H1 (cell line): ENCODE measurements around the gene SLC24A3. TPM values are rescaled to one million over a fixed set of nuclear protein-coding genes. Genes with fewer than 3 reads are reported as not detected.

Experiments used
- CTCF ChIA-PET: fragments of 300-600 bp; sonication (Branson Sonifier 250); formaldehyde crosslinking; loops from one replicate; lab custom pipeline; 2021; ENCODE audit not compliant: partially characterized antibody; lab: Charles Lee
- POLR2A ChIA-PET: fragments of 300-600 bp; sonication (Branson Sonifier 250); formaldehyde crosslinking; loops from one replicate; lab custom pipeline; 2021; ENCODE audit warnings: inconsistent platforms; ENCODE audit not compliant: partially characterized antibody; lab: Charles Lee
- DNase-seq, 2 experiments: peaks; one replicate each; pipeline versions ENCODE4 v3.0.0 to v3.0.0-alpha.2; 2010 to 2022; ENCODE audit warnings: low spot score in 2 of 2, low read depth in 1 of 2, mixed read lengths in 1 of 2
- FAIRE-seq: peaks from 2 replicates; lab custom pipeline; 2011; peaks lifted over from hg19 to GRCh38; lab: Jason Lieb, UNC
- H2AFZ ChIP-seq: 2 replicates; pipeline ENCODE4 v1.8.1; 2012; ENCODE audit warnings: low read length, inconsistent platforms
- H2AK5ac ChIP-seq: 2 replicates; pipeline ENCODE4 v1.6.1; 2013; ENCODE audit warnings: low read depth, low read length
- H2BK120ac ChIP-seq: replicated peaks from 2 replicates; pipeline ENCODE3; 2013; ENCODE audit warnings: low read depth, low read length, inconsistent platforms
- H2BK12ac ChIP-seq: 2 replicates; pipeline ENCODE4 v1.6.1; 2013; ENCODE audit warnings: low read depth, low read length
- H2BK15ac ChIP-seq: 2 replicates; pipeline ENCODE4 v1.6.1; 2013; ENCODE audit warnings: low read length
- H2BK20ac ChIP-seq: 2 replicates; pipeline ENCODE4 v1.6.1; 2013; ENCODE audit warnings: low read length
- H2BK5ac ChIP-seq: 2 replicates; pipeline ENCODE4 v1.6.1; 2013; ENCODE audit warnings: low read depth, low read length
- H3K14ac ChIP-seq: 2 replicates; pipeline ENCODE4 v1.6.1; 2013; ENCODE audit warnings: inconsistent platforms; ENCODE audit not compliant: insufficient read length
- H3K18ac ChIP-seq: 2 replicates; pipeline ENCODE4 v1.6.1; 2013; ENCODE audit warnings: low read length; ENCODE audit errors: extremely low read depth
- H3K23ac ChIP-seq: 2 replicates; pipeline ENCODE4 v1.6.1; 2013; ENCODE audit warnings: inconsistent platforms; ENCODE audit not compliant: insufficient read length
- H3K23me2 ChIP-seq: 2 replicates; pipeline ENCODE4 v1.6.1; 2013; ENCODE audit warnings: low read depth, low read length
- H3K27ac ChIP-seq: 2 replicates; pipeline ENCODE4 v1.6.1; 2011; ENCODE audit warnings: low read depth, low read length, inconsistent platforms
- H3K27me3 ChIP-seq, 4 experiments: replicated peaks in 1 of 4; 1 replicate in 1 of 4; 2 replicates in 3 of 4; pipeline versions ENCODE4 v1.6.1 to v1.8.1; 2011 to 2013; ENCODE audit warnings: low read length in 3 of 4, mild to moderate bottlenecking in 3 of 4, inconsistent platforms in 2 of 4, mixed read lengths in 2 of 4, moderate library complexity in 1 of 4; ENCODE audit not compliant: control insufficient read depth in 3 of 4, insufficient read depth in 3 of 4; ENCODE audit errors: extremely low read depth in 1 of 4
- H3K36me3 ChIP-seq, 4 experiments: 2 replicates each; pipeline versions ENCODE4 v1.6.1 to v1.8.1; 2011 to 2013; ENCODE audit warnings: mild to moderate bottlenecking in 4 of 4, low read length in 3 of 4, moderate library complexity in 2 of 4, control low read depth in 1 of 4, inconsistent platforms in 1 of 4; ENCODE audit not compliant: insufficient read depth in 4 of 4, control insufficient read depth in 2 of 4
- H3K4ac ChIP-seq: replicated peaks from 2 replicates; pipeline ENCODE3; 2013; ENCODE audit warnings: low read length, low read depth, mixed read lengths, inconsistent platforms; ENCODE audit not compliant: insufficient read length
- H3K4me1 ChIP-seq, 4 experiments: replicated peaks in 1 of 4; 1 replicate in 1 of 4; 2 replicates in 3 of 4; pipeline versions ENCODE4 v1.6.1 to v1.8.1; 2011 to 2013; ENCODE audit warnings: low read length in 3 of 4, inconsistent platforms in 2 of 4, mixed read lengths in 1 of 4; ENCODE audit not compliant: insufficient read depth in 4 of 4, control insufficient read depth in 3 of 4
- H3K4me2 ChIP-seq, 2 experiments: 2 replicates each; pipeline versions ENCODE4 v1.6.1 to v1.8.1; 2011 to 2013; ENCODE audit warnings: low read depth in 2 of 2, low read length in 2 of 2, control low read depth in 1 of 2, inconsistent platforms in 1 of 2, mild to moderate bottlenecking in 1 of 2; ENCODE audit not compliant: insufficient read depth in 1 of 2
- H3K4me3 ChIP-seq, 4 experiments: fragments of 200-600, 300-600 bp in 1 of 4; sonication (generic), shearing (Covaris generic), sonication (Bioruptor Twin) in 1 of 4; 2 replicates each; pipeline versions ENCODE4 v1.5.1 to v1.8.1; 2011 to 2016; ENCODE audit warnings: low read length in 4 of 4, low read depth in 3 of 4, control low read depth in 2 of 4, inconsistent platforms in 2 of 4, mild to moderate bottlenecking in 2 of 4, mixed read lengths in 1 of 4, moderate library complexity in 1 of 4; ENCODE audit not compliant: insufficient read depth in 2 of 4; ENCODE audit errors: extremely low read depth in 1 of 4
- H3K56ac ChIP-seq: replicated peaks from 2 replicates; pipeline ENCODE3; 2013; ENCODE audit warnings: low read depth, mild to moderate bottlenecking, mixed read lengths, low read length, inconsistent platforms; ENCODE audit not compliant: insufficient read length
- H3K79me1 ChIP-seq: 2 replicates; pipeline ENCODE4 v1.6.1; 2013; ENCODE audit warnings: low read depth, low read length, control low read depth
- H3K79me2 ChIP-seq, 2 experiments: 2 replicates each; pipeline versions ENCODE4 v1.6.1 to v1.8.1; 2012 to 2013; ENCODE audit warnings: low read length in 2 of 2, mild to moderate bottlenecking in 2 of 2, inconsistent platforms in 1 of 2; ENCODE audit not compliant: insufficient read depth in 2 of 2, control insufficient read depth in 1 of 2
- H3K9ac ChIP-seq, 4 experiments: replicated peaks in 1 of 4; 1 replicate in 1 of 4; 2 replicates in 3 of 4; pipeline versions ENCODE4 v1.6.1 to v1.8.1; 2011 to 2013; ENCODE audit warnings: low read depth in 3 of 4, low read length in 3 of 4, control low read depth in 2 of 4, mild to moderate bottlenecking in 2 of 4, moderate library complexity in 2 of 4, inconsistent platforms in 1 of 4; ENCODE audit errors: extremely low read depth in 1 of 4
- H3K9me3 ChIP-seq, 2 experiments: 2 replicates each; pipeline versions ENCODE4 v1.6.1 to v1.8.1; 2012 to 2013; ENCODE audit warnings: mild to moderate bottlenecking in 2 of 2, moderate library complexity in 2 of 2, control low read depth in 1 of 2, inconsistent platforms in 1 of 2, low read depth in 1 of 2, low read length in 1 of 2, mixed read lengths in 1 of 2; ENCODE audit not compliant: insufficient read depth in 2 of 2
- H4K20me1 ChIP-seq, 2 experiments: replicated peaks in 1 of 2; 2 replicates each; pipeline versions ENCODE3 to v1.8.1; 2011 to 2013; ENCODE audit warnings: inconsistent platforms in 2 of 2, low read length in 2 of 2, mild to moderate bottlenecking in 1 of 2; ENCODE audit not compliant: insufficient read depth in 2 of 2, control insufficient read depth in 1 of 2
- H4K5ac ChIP-seq: 2 replicates; pipeline ENCODE4 v1.6.1; 2013; ENCODE audit warnings: low read length, low read depth, mixed read lengths, inconsistent platforms; ENCODE audit not compliant: insufficient read length
- H4K8ac ChIP-seq: 2 replicates; pipeline ENCODE4 v1.8.0; 2013; ENCODE audit warnings: mild to moderate bottlenecking, moderate library complexity, low read length, inconsistent platforms; ENCODE audit not compliant: insufficient read depth; ENCODE audit errors: extremely low read depth
- H4K91ac ChIP-seq: replicated peaks from 2 replicates; pipeline ENCODE3; 2013; ENCODE audit warnings: low read length, mixed read lengths, inconsistent platforms; ENCODE audit not compliant: insufficient read length
- BCL11A ChIP-seq, 2 experiments: IDR thresholded peaks; one replicate each; pipeline ENCODE4 v1.6.1; 2011; ENCODE audit warnings: low read depth in 2 of 2, low read length in 2 of 2, mild to moderate bottlenecking in 2 of 2
- EGR1 ChIP-seq: IDR thresholded peaks from 2 replicates; pipeline ENCODE4 v1.6.1; 2011; ENCODE audit warnings: low read depth, low read length, borderline replicate concordance
- HDAC2 ChIP-seq, 2 experiments: fragments of 300-600 bp in 1 of 2; sonication (generic) in 1 of 2; IDR thresholded peaks; 2 replicates each; pipeline ENCODE4 v1.6.1; 2011 to 2012; ENCODE audit warnings: low read depth in 2 of 2, low read length in 2 of 2, mild to moderate bottlenecking in 2 of 2, moderate library complexity in 2 of 2, borderline replicate concordance in 1 of 2, inconsistent platforms in 1 of 2
- KDM5A ChIP-seq: fragments of 200-600 bp; IDR thresholded peaks from 2 replicates; pipeline ENCODE4 v1.7.1; 2012; ENCODE audit warnings: mild to moderate bottlenecking, low read length, inconsistent platforms, mixed read lengths
- POLR2A ChIP-seq, 2 experiments: IDR thresholded peaks; 1 replicate in 1 of 2; 2 replicates in 1 of 2; pipeline ENCODE4 v1.6.1; 2011; ENCODE audit warnings: low read depth in 2 of 2, low read length in 2 of 2, mild to moderate bottlenecking in 2 of 2; ENCODE audit errors: control extremely low read depth in 1 of 2
- RFX5 ChIP-seq: IDR thresholded peaks from 2 replicates; pipeline ENCODE4 v1.6.1; 2011; ENCODE audit warnings: low read depth, low read length, improper control_type of control experiment, borderline replicate concordance
- SP2 ChIP-seq: IDR thresholded peaks from 2 replicates; pipeline ENCODE4 v1.6.1; 2012; ENCODE audit warnings: mild to moderate bottlenecking, low read length, inconsistent platforms
- TAF1 ChIP-seq: IDR thresholded peaks from 2 replicates; pipeline ENCODE4 v1.6.1; 2011; ENCODE audit warnings: mild to moderate bottlenecking, low read depth, low read length
- WGBS, 2 experiments: shearing (Covaris generic) in 1 of 2; methylation state at CpG; one replicate each; pipeline versions ENCODE4 v1.1.6 to v1.1.7; 2013 to 2015; ENCODE audit warnings: low lambda C conversion rate in 2 of 2, mixed read lengths in 2 of 2, inconsistent platforms in 1 of 2, low coverage in 1 of 2, missing lambda C conversion rate in 1 of 2; ENCODE audit not compliant: insufficient replicate concordance in 2 of 2, insufficient coverage in 1 of 2, insufficient read length in 1 of 2; ENCODE audit errors: extremely low coverage in 1 of 2, missing lambda C conversion rate in 1 of 2; 5-methylcytosine and 5-hydroxymethylcytosine counted together
- polyA plus RNA-seq, 7 experiments: library from polyadenylated mRNA; depleted of rRNA in 3 of 7; stranded (reverse) in 5 of 7; unstranded in 2 of 7; fragments of >200 nt in 5 of 7; fragments of 200-250 nt in 2 of 7; gene quantifications; 1 replicate in 5 of 7; 2 replicates in 1 of 7; 4 replicates in 1 of 7; pipeline versions ENCODE4 v1.2.1 to v1.2.3, GENCODE V29; 2011 to 2013; ENCODE audit warnings: missing spikeins in 2 of 7, mixed read lengths in 2 of 7
- total RNA-seq: library from RNA; stranded (reverse); fragmentation: NEBNext Ultra II Directional; extraction: Animal tissue kit (Norgen Biotek cat#: 25700); gene quantifications from 2 replicates; pipeline ENCODE4 v1.2.1, GENCODE V29; 2021

The SLC24A3 gene
- total and polyA plus RNA-seq, 2 of the 8 experiments (the other 6 are each of a cell fraction or from before 2014, with no cell fraction given): 4.5 to 6.3 TPM

DNA sequence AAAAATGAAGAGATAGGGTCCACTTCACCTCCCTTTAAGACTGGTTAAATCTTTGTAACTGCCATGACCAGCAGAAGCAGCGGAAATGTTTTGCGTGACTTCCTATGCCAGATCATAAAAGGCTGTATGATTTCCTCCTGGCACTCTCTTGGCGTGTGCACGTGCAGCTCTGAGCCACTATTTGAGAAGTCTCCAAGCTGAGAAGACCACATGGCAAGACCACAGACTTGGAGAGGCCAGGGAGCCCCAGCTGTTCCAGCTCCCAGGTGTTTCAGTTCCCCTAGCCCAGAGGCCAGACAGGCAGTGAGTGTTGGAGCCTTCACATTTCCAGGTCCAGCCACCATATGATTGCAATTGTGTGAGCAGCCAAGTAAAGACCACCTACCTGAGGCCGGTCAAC lies 286.3 kb downstream of the SLC24A3 start:
- no peaks in the 10 kb centered on the region for H3K79me2 ChIP-seq
- H2AFZ ChIP-seq: no peak overlapping the region
- H3K4ac ChIP-seq: no peak overlapping the region
- no peak overlapping the region for H4K5ac ChIP-seq
- H2BK120ac ChIP-seq: no peak overlapping the region
- H3K4me2 ChIP-seq: no peak overlapping the region
- CTCF ChIA-PET: interaction anchor here (0.7 kb wide), 1 partner anchor 19 kb away, joined by 3 read pairs; no protein-coding TSS in a partner anchor
- H3K14ac ChIP-seq: no peak overlapping the region
- no peaks in the 10 kb centered on the region for H3K79me1 ChIP-seq
- H3K27ac ChIP-seq: no peak overlapping the region
- H3K23ac ChIP-seq: no peak overlapping the region
- no peak overlapping the region for H2BK15ac ChIP-seq
- H2AK5ac ChIP-seq: no peak overlapping the region
- H3K23me2 ChIP-seq: no peaks in the 10 kb centered on the region
- H2BK20ac ChIP-seq: no peak overlapping the region
- H3K9me3 ChIP-seq: no peaks in the 10 kb centered on the region
- no peaks in the 10 kb centered on the region; a peak in 1 of 7 replicates for H3K4me1 ChIP-seq
- H3K36me3 ChIP-seq: no peaks in the 10 kb centered on the region
- H3K27me3 ChIP-seq: no peaks in the 10 kb centered on the region
- H3K56ac ChIP-seq: no peak overlapping the region
- TF ChIP-seq SP2 (no peak), HDAC2 (IDR thresholded peaks at IDR 0.05; ENCODE audit: borderline replicate concordance in 1 of 2, low read depth in 2 of 2, low read length in 2 of 2) (no peak), KDM5A (no peak), BCL11A (IDR thresholded peaks at IDR 0.05; ENCODE audit: low read depth in 2 of 2, low read length in 2 of 2) (no peak), POLR2A (IDR thresholded peaks at IDR 0.05; ENCODE audit: control extremely low read depth in 1 of 2, low read depth in 2 of 2, low read length in 2 of 2) (no peak), EGR1 (no peak), TAF1 (no peak), RFX5 (no peak)
- TF ChIP-seq, all 59 proteins: peak for 0
- DNase-seq: no peak
- Histone ChIP-seq H3K18ac (no peak overlapping the region), H4K91ac (no peak overlapping the region), H4K20me1 (no peaks in the 10 kb centered on the region), H2BK5ac (no peak overlapping the region), H4K8ac (no peak overlapping the region), H3K4me3 (no peak overlapping the region), H3K9ac (no peak overlapping the region), H2BK12ac (no peak overlapping the region)
- no peak for FAIRE-seq
- WGBS, 2 experiments: 93% methylated on average over 5 of the region's 5 CpGs; no CpG with 5 or more reads in 1 of the 2 experiments
- POLR2A ChIA-PET: no interaction called here
